K562 (cell line): ENCODE data around the gene PTPN9. TPM values are rescaled to one million over a fixed set of nuclear protein-coding genes. Genes with fewer than 3 reads are reported as not detected.

ENCODE experiments used
- ATAC-seq: fragments of 200-7000 bp; cut with Tn5 transposase; 3 replicates; pipeline ENCODE4 v1.9.1; 2020; ENCODE audit warnings: moderate library complexity
- BruUV-seq: library from RNA; stranded (reverse); fragments of 400-500 nt; replicated peaks from 2 replicates; lab custom pipeline; 2021; lab: Mats Ljungman, UMichigan
- CTCF ChIA-PET: fragments of 300-600 bp; formaldehyde crosslinking; extraction: SDS; loops from one replicate; lab custom pipeline; 2021; ENCODE audit warnings: low intra/inter-chr PET ratio; lab: Yijun Ruan, JAX
- POLR2A ChIA-PET: fragments of 300-600, 350-650 bp; sonication (Branson Sonifier 250); formaldehyde crosslinking; extraction: SDS; loops from one replicate; lab custom pipeline; 2021; ENCODE audit warnings: antibody characterized with exemption, inconsistent platforms; lab: Yijun Ruan, JAX
- DNase-seq, 4 experiments: peaks; one replicate each; pipeline versions ENCODE4 v3.0.0 to v3.0.0-alpha.2; 2011 to 2018; ENCODE audit warnings: low spot score in 3 of 4, mixed read lengths in 3 of 4; ENCODE audit errors: extremely low read depth in 1 of 4
- FAIRE-seq: peaks from 2 replicates; lab custom pipeline; 2011; peaks lifted over from hg19 to GRCh38; lab: Jason Lieb, UNC
- H2AFZ ChIP-seq: 2 replicates; pipeline ENCODE4 v1.6.0; 2011; ENCODE audit warnings: low read depth, low read length, control low read depth, inconsistent platforms
- H3K27ac ChIP-seq: fragments of 200-600 bp; 3 replicates; pipeline ENCODE4 v1.8.0; 2011; ENCODE audit warnings: low read depth, mild to moderate bottlenecking, control low read depth, inconsistent platforms, low read length, moderate library complexity, mixed read lengths; ENCODE audit errors: extremely low read depth
- H3K27me3 ChIP-seq, 2 experiments: fragments of 300-600 bp in 1 of 2; 2 replicates in 1 of 2; 3 replicates in 1 of 2; pipeline versions ENCODE4 v1.6.0 to v1.8.0; 2011; ENCODE audit warnings: inconsistent platforms in 2 of 2, low read length in 2 of 2, mild to moderate bottlenecking in 1 of 2, mixed read lengths in 1 of 2, moderate library complexity in 1 of 2; ENCODE audit not compliant: control insufficient read depth in 2 of 2, insufficient read depth in 2 of 2
- H3K36me3 ChIP-seq: fragments of 300-600 bp; 3 replicates; pipeline ENCODE4 v1.8.0; 2011; ENCODE audit warnings: mild to moderate bottlenecking, low read length, inconsistent platforms; ENCODE audit not compliant: control insufficient read depth, insufficient read depth
- H3K4me1 ChIP-seq, 2 experiments: fragments of 200-600 bp in 1 of 2; replicated peaks in 1 of 2; 2 replicates in 1 of 2; 3 replicates in 1 of 2; pipeline versions ENCODE4 v1.5.1 to v1.8.0; 2011; ENCODE audit warnings: inconsistent platforms in 2 of 2, low read length in 2 of 2, mild to moderate bottlenecking in 1 of 2, mixed read lengths in 1 of 2, moderate library complexity in 1 of 2; ENCODE audit not compliant: control insufficient read depth in 2 of 2, insufficient read depth in 2 of 2
- H3K4me2 ChIP-seq: 2 replicates; pipeline ENCODE4 v1.6.1; 2011; ENCODE audit warnings: low read length, control low read depth, inconsistent platforms, mixed read lengths; ENCODE audit not compliant: insufficient read depth
- H3K4me3 ChIP-seq: fragments of 200-600 bp; sonication (generic), shearing (Covaris generic); 2 replicates; pipeline ENCODE4 v1.5.1; 2016; ENCODE audit warnings: control low read depth, inconsistent platforms
- H3K79me2 ChIP-seq: fragments of 200-600 bp; 3 replicates; pipeline ENCODE4 v1.8.0; 2011; ENCODE audit warnings: low read length, inconsistent platforms; ENCODE audit not compliant: control insufficient read depth, insufficient read depth
- H3K9ac ChIP-seq, 2 experiments: 2 replicates each; pipeline versions ENCODE4 v1.6.0 to v1.6.1; 2011; ENCODE audit warnings: low read depth in 2 of 2, low read length in 2 of 2, control low read depth in 1 of 2, inconsistent platforms in 1 of 2, mild to moderate bottlenecking in 1 of 2, mixed read lengths in 1 of 2; ENCODE audit not compliant: insufficient read depth in 1 of 2
- H3K9me1 ChIP-seq: one replicate; pipeline ENCODE4 v1.6.0; 2011; ENCODE audit warnings: inconsistent platforms, mild to moderate bottlenecking, low read length, moderate library complexity; ENCODE audit not compliant: control insufficient read depth, insufficient read depth
- H3K9me3 ChIP-seq: replicated peaks from 2 replicates; pipeline ENCODE4 v1.5.1; 2011; ENCODE audit warnings: low read depth, low read length, inconsistent platforms; ENCODE audit not compliant: control insufficient read depth, insufficient read depth
- H4K20me1 ChIP-seq: replicated peaks from 2 replicates; pipeline ENCODE4 v1.6.1; 2011; ENCODE audit warnings: low read length, inconsistent platforms, mixed read lengths; ENCODE audit not compliant: control insufficient read depth, insufficient read depth
- EGR1 ChIP-seq: fragments of 450-650 bp; conservative IDR thresholded peaks from 2 replicates; pipeline ENCODE4 v1.6.1; 2017; ENCODE audit warnings: mild to moderate bottlenecking
- HSF4 ChIP-seq: fragments of 250-450 bp; sonication (Bioruptor Pico); IDR thresholded peaks from 2 replicates; pipeline ENCODE4 v2.1.2; 2022; ENCODE audit warnings: mild to moderate bottlenecking, moderate library complexity, borderline replicate concordance
- PRMT5 ChIP-seq: sonication (generic); formaldehyde crosslinking; IDR thresholded peaks from 2 replicates; pipeline ENCODE4 v1.5.0; 2020; ENCODE audit warnings: missing genetic modification reagents
- PTTG1 ChIP-seq: fragments of 450-650 bp; IDR thresholded peaks from 2 replicates; pipeline ENCODE4 v1.6.1; 2016; ENCODE audit warnings: low read depth, mild to moderate bottlenecking, missing genetic modification characterization, missing compliant biosample characterization
- RUNX1 ChIP-seq: sonication (generic); IDR thresholded peaks from 2 replicates; pipeline ENCODE4 v1.6.1; 2016; ENCODE audit warnings: antibody characterized with exemption, low read depth
- STAT5B ChIP-seq: fragments of 250-450 bp; sonication (Bioruptor Pico); IDR thresholded peaks from 2 replicates; pipeline ENCODE4 v1.8.0; 2021; ENCODE audit warnings: mild to moderate bottlenecking, inconsistent platforms
- THRAP3 ChIP-seq: fragments of 450-650 bp; IDR thresholded peaks from 2 replicates; pipeline ENCODE4 v1.6.1; 2016; ENCODE audit warnings: mild to moderate bottlenecking, inconsistent platforms, borderline replicate concordance
- ZNF507 ChIP-seq: conservative IDR thresholded peaks from 2 replicates; pipeline ENCODE4 v1.6.1; 2017; ENCODE audit warnings: missing genetic modification characterization, missing compliant biosample characterization
- ZNF764 ChIP-seq: fragments of 250-450 bp; sonication (Bioruptor Pico); IDR thresholded peaks from 2 replicates; pipeline ENCODE4 v1.4.0; 2020; ENCODE audit warnings: low read depth, mild to moderate bottlenecking, moderate library complexity
- WGBS: fragments of 100-300 bp; shearing (Covaris generic); methylation state at CpG from one replicate; pipeline ENCODE4 v1.1.6; 2016; ENCODE audit warnings: low coverage, mixed read lengths; ENCODE audit not compliant: insufficient coverage; ENCODE audit errors: missing lambda C conversion rate; 5-methylcytosine and 5-hydroxymethylcytosine counted together
- in situ Hi-C: fragments of 300-500 bp; cut with MboI; formaldehyde crosslinking; loops from 4 replicates; pipeline ENCODE4 v1.15.0; 2018; ENCODE audit warnings: inconsistent platforms, mixed read lengths
- intact Hi-C: fragments of 100-400 bp; cut with micrococcal nuclease; formaldehyde crosslinking; loops from 2 replicates; pipeline ENCODE4 v1.14.2; 2022
- polyA plus RNA-seq, 8 experiments: library from polyadenylated mRNA; depleted of rRNA in 4 of 8; stranded (reverse) in 5 of 8; unstranded in 3 of 8; fragments of >200 nt; fragmentation: Nextera tagmentation in 2 of 8; fragmentation: Illumina TruSeq in 1 of 8; extraction: Ambion mirVana in 2 of 8; extraction: Trizol in 1 of 8; gene quantifications; 2 replicates each; pipeline versions ENCODE4 v1.2.1 to v1.2.3, GENCODE V29; 2011 to 2014; ENCODE audit warnings: inconsistent platforms in 1 of 8, missing spikeins in 1 of 8
- total RNA-seq, 7 experiments: library from RNA; depleted of rRNA in 6 of 7; stranded (reverse); fragments of >200 nt in 6 of 7; fragmentation: Illumina TruSeq in 2 of 7; extraction: Trizol in 2 of 7; gene quantifications; 2 replicates each; pipeline versions ENCODE4 v1.2.1 to v1.2.3, GENCODE V29; 2011 to 2021; ENCODE audit warnings: low replicate concordance in 1 of 7
- TF ChIP-seq, protein P1 (sequence below): sonication (generic); formaldehyde crosslinking; IDR thresholded peaks from 2 replicates; pipeline ENCODE4 v1.8.1; 2023; ENCODE audit warnings: mild to moderate bottlenecking, missing genetic modification reagents
- TF ChIP-seq, protein P2 (sequence below): fragments of 250-450 bp; sonication (Bioruptor Pico); IDR thresholded peaks from 2 replicates; pipeline ENCODE4 v1.4.0; 2020; ENCODE audit warnings: borderline replicate concordance
- TF ChIP-seq, protein P3 (sequence below): fragments of 250-450 bp; sonication (Bioruptor Pico); IDR thresholded peaks from 2 replicates; pipeline ENCODE4 v1.9.0; 2021; ENCODE audit warnings: mild to moderate bottlenecking, inconsistent platforms

The PTPN9 gene
- total and polyA plus RNA-seq, 9 of the 15 experiments (the other 6 are each of a cell fraction or from before 2014, with no cell fraction given) = 5.0 to 24.0 (median 14.2) TPM

- Histone ChIP-seq H3K27ac (peak overlapping the region; percentile 45; the same call in 1 of the 3 replicates), H3K36me3 (peaks cover 9% of the 10 kb centered on the region; the same call in 2 of the 3 replicates), H4K20me1 (0 out of 2 replicates have a peak, but pooled peaks cover 4% of the 10 kb centered on the region), H3K27me3 (no peaks in the 10 kb centered on the region), H3K4me3 (no peak overlapping the region), H3K9me1 (no peaks in the 10 kb centered on the region)
- in situ Hi-C loops = no loop called here
- no TSS peak for BruUV-seq
- 36% methylated on average over 3 of the region's 3 CpGs for WGBS
- DNase-seq = no peak
- TF ChIP-seq HSF4 (no peak), EGR1 (no peak), STAT5B (no peak), THRAP3 (no peak), ZNF507 (tag) (no peak), RUNX1 (no peak), PTTG1 (tag) (no peak), PRMT5 (CRISPR knock-in tag) (no peak), ZNF764 (CRISPR knock-in tag) (no peak)
- TF ChIP-seq, protein P1, sequence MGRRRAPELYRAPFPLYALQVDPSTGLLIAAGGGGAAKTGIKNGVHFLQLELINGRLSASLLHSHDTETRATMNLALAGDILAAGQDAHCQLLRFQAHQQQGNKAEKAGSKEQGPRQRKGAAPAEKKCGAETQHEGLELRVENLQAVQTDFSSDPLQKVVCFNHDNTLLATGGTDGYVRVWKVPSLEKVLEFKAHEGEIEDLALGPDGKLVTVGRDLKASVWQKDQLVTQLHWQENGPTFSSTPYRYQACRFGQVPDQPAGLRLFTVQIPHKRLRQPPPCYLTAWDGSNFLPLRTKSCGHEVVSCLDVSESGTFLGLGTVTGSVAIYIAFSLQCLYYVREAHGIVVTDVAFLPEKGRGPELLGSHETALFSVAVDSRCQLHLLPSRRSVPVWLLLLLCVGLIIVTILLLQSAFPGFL (CRISPR knock-in tag) = no peak
- TF ChIP-seq, protein P2, sequence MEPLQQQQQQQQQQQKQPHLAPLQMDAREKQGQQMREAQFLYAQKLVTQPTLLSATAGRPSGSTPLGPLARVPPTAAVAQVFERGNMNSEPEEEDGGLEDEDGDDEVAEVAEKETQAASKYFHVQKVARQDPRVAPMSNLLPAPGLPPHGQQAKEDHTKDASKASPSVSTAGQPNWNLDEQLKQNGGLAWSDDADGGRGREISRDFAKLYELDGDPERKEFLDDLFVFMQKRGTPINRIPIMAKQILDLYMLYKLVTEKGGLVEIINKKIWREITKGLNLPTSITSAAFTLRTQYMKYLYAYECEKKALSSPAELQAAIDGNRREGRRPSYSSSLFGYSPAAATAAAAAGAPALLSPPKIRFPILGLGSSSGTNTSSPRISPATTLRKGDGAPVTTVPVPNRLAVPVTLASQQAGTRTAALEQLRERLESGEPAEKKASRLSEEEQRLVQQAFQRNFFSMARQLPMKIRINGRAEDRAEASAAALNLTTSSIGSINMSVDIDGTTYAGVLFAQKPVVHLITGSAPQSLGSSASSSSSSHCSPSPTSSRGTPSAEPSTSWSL = no peak
- TF ChIP-seq, protein P3, sequence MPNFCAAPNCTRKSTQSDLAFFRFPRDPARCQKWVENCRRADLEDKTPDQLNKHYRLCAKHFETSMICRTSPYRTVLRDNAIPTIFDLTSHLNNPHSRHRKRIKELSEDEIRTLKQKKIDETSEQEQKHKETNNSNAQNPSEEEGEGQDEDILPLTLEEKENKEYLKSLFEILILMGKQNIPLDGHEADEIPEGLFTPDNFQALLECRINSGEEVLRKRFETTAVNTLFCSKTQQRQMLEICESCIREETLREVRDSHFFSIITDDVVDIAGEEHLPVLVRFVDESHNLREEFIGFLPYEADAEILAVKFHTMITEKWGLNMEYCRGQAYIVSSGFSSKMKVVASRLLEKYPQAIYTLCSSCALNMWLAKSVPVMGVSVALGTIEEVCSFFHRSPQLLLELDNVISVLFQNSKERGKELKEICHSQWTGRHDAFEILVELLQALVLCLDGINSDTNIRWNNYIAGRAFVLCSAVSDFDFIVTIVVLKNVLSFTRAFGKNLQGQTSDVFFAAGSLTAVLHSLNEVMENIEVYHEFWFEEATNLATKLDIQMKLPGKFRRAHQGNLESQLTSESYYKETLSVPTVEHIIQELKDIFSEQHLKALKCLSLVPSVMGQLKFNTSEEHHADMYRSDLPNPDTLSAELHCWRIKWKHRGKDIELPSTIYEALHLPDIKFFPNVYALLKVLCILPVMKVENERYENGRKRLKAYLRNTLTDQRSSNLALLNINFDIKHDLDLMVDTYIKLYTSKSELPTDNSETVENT (CRISPR knock-in tag) = no peak
- TF ChIP-seq, all 486 proteins: peak for 0
- Histone ChIP-seq H3K4me1 (no peaks in the 10 kb centered on the region; a peak in 1 of 5 replicates), H3K9me3 (no peaks in the 10 kb centered on the region), H3K4me2 (no peak overlapping the region), H3K79me2 (peaks cover 7% of the 10 kb centered on the region; the same call in 1 of the 3 replicates), H2AFZ (no peak overlapping the region), H3K9ac (no peak overlapping the region)
- FAIRE-seq = no peak
- intact Hi-C loops = no loop called here
- ChIA-PET CTCF (no interaction called here), POLR2A (interaction anchor here (0.6 kb wide), 2 partner anchors 14 to 162 kb away, joined by 3 read pairs; partner anchors contain the start of gene MAN2C1)
- no peak; the same call in 2 of the 3 replicates for ATAC-seq
Measured at GRCh38 chr15:75531041-75531450, 48.1 kb downstream of the PTPN9 start.
